Tibial nerve (tissue), 3 donors: ENCODE measurements around the gene SPEF2.

Source experiments
- POLR2A ChIP-seq, 2 donors: fragments of 450-650 bp; IDR thresholded peaks; one replicate each; pipeline ENCODE4 v1.6.1; 2017; ENCODE audit warnings: antibody characterized with exemption in 2 of 2, mild to moderate bottlenecking in 2 of 2, moderate library complexity in 2 of 2
- TF ChIP-seq, protein P1 (sequence below), 5 experiments: fragments of 200-600 bp in 3 of 5; fragments of 450-650 bp in 2 of 5; sonication (generic) in 3 of 5; IDR thresholded peaks; one replicate each; pipeline ENCODE4 v1.5.1; 2016 to 2019; ENCODE audit warnings: antibody characterized with exemption in 5 of 5, mild to moderate bottlenecking in 3 of 5, moderate library complexity in 2 of 5

DNA sequence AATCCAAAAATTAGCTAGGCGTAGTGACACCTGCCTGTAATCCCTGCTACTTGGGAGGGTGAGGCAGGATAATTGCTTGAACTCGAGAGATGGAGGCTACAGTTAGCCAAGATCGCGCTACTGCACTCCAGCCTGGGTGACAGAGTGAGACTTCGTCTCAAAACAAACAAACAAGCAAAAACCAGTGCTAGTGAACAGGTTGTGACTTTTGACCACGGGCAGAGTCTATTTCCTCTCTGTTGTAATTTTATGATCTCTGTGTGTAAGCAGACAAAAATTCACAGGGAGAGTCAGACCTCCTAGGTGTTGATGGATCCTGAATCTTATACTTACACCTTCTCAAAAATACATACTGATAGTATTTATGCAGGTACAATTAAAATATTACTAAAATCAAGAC is 65.8 kb downstream of the SPEF2 start:
- TF ChIP-seq, protein P1, sequence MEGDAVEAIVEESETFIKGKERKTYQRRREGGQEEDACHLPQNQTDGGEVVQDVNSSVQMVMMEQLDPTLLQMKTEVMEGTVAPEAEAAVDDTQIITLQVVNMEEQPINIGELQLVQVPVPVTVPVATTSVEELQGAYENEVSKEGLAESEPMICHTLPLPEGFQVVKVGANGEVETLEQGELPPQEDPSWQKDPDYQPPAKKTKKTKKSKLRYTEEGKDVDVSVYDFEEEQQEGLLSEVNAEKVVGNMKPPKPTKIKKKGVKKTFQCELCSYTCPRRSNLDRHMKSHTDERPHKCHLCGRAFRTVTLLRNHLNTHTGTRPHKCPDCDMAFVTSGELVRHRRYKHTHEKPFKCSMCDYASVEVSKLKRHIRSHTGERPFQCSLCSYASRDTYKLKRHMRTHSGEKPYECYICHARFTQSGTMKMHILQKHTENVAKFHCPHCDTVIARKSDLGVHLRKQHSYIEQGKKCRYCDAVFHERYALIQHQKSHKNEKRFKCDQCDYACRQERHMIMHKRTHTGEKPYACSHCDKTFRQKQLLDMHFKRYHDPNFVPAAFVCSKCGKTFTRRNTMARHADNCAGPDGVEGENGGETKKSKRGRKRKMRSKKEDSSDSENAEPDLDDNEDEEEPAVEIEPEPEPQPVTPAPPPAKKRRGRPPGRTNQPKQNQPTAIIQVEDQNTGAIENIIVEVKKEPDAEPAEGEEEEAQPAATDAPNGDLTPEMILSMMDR (IDR thresholded peaks at IDR 0.05), result no peak
- TF ChIP-seq POLR2A (IDR thresholded peaks at IDR 0.05), result no peak
